Measurements from ENCODE around the gene OR5AN1.
"Not testable (repeated sequence)": the region's sequence is repeated elsewhere in the genome, so short reads cannot be mapped to it uniquely, and the experiment has no call there.

The OR5AN1 gene, protein sequence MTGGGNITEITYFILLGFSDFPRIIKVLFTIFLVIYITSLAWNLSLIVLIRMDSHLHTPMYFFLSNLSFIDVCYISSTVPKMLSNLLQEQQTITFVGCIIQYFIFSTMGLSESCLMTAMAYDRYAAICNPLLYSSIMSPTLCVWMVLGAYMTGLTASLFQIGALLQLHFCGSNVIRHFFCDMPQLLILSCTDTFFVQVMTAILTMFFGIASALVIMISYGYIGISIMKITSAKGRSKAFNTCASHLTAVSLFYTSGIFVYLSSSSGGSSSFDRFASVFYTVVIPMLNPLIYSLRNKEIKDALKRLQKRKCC

DNA sequence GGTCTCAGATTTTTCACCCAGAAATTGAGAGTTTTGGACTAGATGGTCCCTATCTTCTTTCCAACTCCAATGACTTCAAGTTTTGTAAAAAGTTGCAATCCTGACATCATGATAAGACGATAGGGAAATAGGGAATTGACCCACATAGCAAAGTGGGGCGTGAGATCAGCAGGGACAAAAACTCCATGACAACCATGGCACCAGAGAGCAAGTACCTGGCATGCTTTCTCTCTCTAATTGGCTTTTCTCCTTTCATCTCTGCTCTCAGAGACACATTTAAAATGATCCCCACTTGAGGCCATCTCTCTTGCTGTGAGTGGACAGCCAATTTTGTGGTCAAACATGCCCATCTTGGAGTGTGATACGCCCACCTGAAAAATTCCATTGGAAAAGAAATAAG, at the start of gene OR5AN1:
TSS of gene OR5AN1 (plus strand) at position 301 of the 400 bp plus-strand sequence. CDS start 5,564 bp downstream, outside the sequence.
- no peak for DNase-seq

DNA sequence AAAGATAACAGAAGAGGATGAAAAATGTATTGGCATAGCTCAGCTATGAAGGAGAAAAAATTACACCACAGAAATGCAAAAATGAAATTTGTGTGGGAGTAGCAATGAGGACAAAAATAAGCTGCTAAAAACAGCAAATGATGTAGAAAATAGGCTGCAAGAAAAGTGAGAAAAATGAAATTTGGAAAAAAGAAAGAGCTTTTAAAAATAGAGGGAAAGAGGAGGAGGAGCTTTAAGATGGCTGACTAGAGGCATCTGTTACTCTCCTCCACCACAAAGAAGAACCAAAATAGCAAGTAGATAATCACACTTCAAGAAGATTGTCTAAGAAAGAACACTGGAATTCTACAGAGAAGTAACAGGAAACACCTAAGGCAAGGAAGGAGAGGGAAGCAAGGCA, 23.7 kb upstream of the OR5AN1 start:
- DNase-seq = no peak

- no peak for DNase-seq
These were observed 22.5 kb upstream of the OR5AN1 start for GRCh38 chr11:59336176-59336575.

GRCh38 chr11:59336931-59337330, 21.8 kb upstream of the OR5AN1 start:
- no peak for DNase-seq

DNA sequence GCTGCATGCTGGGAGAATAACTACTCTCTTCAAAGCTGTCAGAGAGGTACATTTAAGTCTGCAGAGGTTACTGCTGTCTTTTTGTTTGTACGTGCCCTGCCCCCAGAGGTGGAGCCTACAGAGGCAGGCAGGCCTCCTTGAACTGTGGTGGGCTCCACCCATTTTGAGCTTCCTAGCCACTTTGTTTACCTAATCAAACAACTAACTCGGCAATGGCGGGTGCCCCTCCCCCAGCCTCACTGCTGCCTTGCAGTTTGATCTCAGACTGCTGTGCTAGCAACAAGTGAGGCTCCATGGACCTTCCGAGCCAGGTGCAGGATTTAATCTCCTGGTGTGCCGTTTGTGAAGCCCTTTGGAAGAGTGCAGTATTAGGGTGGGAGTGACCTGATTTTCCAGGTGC, 9.0 kb upstream of the OR5AN1 start:
- not testable (repeated sequence) for DNase-seq

DNA sequence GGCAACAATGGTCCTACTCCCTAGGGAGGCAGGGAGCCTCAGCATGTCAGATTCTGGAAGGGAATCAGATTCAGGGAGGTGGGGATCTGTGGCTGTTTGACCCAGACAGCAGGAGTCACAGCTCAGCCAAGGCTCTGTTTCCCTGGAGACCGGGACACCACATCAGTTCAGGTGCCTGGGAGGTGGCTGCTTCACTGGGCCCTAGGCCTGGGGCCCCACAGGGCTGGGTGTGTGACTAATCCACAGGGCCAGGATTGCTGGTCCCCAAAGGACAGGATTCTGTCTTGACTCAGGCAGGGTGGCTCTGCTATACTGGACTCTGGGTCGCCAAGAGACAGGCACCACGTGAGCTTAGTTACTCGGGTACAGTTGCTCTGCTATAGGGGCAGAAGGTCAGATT, 3.5 kb upstream of the OR5AN1 start:
- no peak for DNase-seq

GRCh38 chr11:59356561-59356960, 2.1 kb upstream of the OR5AN1 start:
- no peak for DNase-seq

- DNase-seq = no peak
These were observed 675 bp upstream of the OR5AN1 start for GRCh38 chr11:59358020-59358419.

DNA sequence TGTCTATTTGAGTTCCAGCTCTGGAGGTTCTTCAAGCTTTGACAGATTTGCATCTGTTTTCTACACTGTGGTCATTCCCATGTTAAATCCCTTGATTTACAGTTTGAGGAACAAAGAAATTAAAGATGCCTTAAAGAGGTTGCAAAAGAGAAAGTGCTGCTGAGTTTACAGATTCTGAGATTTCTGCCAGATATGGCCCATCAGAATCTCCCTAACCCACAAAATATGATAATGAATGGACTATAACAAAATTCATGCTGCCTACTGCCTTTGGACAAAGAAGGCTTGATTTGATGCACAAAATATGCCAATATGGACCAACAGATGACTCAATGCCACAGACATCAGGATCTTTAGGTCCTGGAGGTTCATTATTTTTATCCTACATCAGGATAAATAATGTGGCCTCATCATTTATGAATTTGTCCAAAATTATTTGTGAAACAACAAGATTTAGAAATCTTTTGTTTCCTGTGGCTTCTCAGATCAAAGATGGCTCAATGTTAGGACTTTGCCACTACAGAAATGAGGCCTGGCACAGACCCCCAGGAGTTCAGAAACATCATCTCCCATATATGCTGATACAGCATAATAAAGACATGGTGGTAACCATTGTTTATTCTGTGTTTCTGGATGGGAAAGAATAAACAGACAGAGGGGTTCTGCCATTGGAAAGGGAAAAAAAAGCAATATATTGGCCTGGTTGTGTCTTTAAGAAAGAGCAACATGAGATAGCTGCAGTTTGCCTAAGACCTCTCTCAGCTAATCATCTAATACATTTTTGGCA, 6.7 kb downstream of the OR5AN1 start:
- no peak for DNase-seq

DNA sequence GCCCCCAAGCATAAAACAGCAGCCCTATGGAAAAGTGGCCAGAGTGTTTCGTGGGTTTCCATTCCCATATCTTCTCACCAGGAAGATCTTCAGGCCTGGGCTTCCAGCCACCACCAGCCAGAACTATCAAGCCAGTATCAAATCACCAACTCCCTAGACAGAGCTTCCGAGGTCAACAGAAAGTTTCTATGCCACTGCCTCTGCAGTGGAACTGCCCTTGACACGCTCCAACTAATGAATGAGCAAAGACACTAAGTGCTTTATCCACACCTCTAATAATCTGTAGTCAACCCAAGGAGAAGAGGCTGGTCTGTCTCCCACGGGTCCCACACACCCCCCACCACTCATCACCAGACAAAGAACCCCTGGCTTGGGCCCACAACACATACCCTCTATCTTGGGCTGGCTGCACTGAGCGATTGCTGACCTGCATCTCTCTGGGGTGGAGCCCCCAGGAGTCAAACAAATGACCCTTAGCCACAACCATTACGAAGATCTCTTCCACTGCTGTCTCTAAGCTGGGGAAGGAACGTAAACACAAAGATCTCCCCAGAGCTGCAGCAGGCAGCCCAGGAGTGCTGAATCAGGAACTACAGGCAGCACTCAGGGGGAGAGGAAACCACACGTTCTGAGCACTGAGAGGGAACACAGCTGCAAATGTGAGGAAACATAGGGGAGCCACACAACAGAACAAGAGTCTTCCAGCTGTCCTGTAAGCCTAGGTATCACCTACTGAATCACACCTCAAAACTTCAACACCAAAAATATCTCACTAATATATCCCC, 9.7 kb downstream of the OR5AN1 start:
- no peak for DNase-seq

GRCh38 chr11:59372324-59372723, 13.6 kb downstream of the OR5AN1 start:
- not testable (repeated sequence) for DNase-seq

- DNase-seq = no peak
These were observed 21.8 kb downstream of the OR5AN1 start for GRCh38 chr11:59380263-59381059.

DNA sequence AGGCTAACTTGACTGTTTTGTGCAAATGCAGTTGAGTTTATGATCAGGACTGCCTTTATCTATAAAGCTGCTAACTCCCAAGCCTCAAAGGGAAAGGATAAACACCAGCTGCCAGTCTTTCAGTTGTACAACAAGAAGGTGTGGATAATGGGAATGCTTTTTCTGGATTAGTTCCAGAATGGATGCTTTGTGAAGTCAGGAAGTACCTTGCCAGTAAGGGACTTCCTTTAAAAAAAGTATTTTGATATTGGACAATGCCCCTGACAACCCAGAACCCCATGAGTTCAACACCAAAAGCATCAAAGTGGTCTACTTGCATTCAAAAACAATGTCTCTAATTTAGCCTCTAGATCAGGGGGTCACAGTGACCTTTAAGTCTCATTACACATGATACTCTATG, 35.5 kb downstream of the OR5AN1 start:
- DNase-seq = no peak

GRCh38 chr11:59400461-59401261, 42.0 kb downstream of the OR5AN1 start:
- no peak for DNase-seq

- no peak for DNase-seq
These were observed 42.5 kb downstream of the OR5AN1 start for GRCh38 chr11:59401262-59401552.

GRCh38 chr11:59403546-59403945, 44.9 kb downstream of the OR5AN1 start:
- DNase-seq = no peak

- no peak for DNase-seq
These were observed 55.0 kb downstream of the OR5AN1 start for GRCh38 chr11:59413646-59414045.

DNA sequence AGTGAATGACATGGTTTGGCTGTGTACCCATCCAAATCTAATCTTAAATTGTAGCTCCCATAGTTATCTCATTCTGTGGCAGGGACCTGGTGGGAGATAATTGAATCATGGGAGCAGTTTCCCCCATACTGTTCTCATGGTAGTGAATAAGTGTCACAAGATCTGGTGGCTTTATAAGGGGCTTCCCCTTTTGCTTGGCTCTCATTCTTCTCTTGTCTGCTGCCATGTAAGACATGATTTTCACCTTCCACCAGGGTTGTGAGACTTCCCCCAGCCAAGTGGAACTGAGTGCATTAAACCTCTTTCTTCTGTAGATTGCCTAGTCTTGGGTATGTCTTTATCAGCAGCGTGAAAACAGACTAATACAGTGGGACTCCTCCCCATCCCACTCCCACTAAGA, 56.4 kb downstream of the OR5AN1 start:
- DNase-seq = no peak

- DNase-seq = no peak
These were observed 57.9 kb downstream of the OR5AN1 start for GRCh38 chr11:59416613-59417012.

- DNase-seq = no peak
These were observed 58.3 kb downstream of the OR5AN1 start for GRCh38 chr11:59417023-59417422.

- peak; percentile 65 for DNase-seq
These were observed 59.5 kb downstream of the OR5AN1 start for GRCh38 chr11:59418156-59418555.
